Activated T-cell treated with anti-CD3 and anti-CD28 coated beads, Interleukin-2, amount 50 U/mL, for 48 hours (primary cell): ENCODE results near the gene DNAJC17.

Experiments used
- DNase-seq, 2 experiments: peaks; one replicate each; pipeline ENCODE4 v3.0.0-alpha.2; 2020

DNAJC17 gene

GRCh38 chr15:40807028-40807887 lies at the start of gene DNAJC17, which contains the start of gene ZFYVE19:
Gene DNAJC17, minus strand, starts transcription at chr15:40807473. Its CDS starts 27 bp downstream, at chr15:40807446.
Gene ZFYVE19, plus strand, starts transcription at chr15:40807089. Its CDS starts 501 bp downstream, at chr15:40807590.
- peak; percentile 96 for DNase-seq

DNA sequence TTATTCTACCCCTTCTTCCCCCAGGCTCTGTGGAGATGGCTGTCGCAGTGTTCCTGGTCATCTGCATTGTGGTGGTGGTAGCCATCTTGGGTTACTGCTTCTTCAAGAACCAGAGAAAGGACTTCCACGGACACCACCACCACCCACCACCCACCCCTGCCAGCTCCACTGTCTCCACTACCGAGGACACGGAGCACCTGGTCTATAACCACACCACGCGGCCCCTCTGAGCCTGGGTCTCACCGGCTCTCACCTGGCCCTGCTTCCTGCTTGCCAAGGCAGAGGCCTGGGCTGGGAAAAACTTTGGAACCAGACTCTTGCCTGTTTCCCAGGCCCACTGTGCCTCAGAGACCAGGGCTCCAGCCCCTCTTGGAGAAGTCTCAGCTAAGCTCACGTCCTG lies 49.5 kb upstream of the DNAJC17 start:
- no peak for DNase-seq

DNA sequence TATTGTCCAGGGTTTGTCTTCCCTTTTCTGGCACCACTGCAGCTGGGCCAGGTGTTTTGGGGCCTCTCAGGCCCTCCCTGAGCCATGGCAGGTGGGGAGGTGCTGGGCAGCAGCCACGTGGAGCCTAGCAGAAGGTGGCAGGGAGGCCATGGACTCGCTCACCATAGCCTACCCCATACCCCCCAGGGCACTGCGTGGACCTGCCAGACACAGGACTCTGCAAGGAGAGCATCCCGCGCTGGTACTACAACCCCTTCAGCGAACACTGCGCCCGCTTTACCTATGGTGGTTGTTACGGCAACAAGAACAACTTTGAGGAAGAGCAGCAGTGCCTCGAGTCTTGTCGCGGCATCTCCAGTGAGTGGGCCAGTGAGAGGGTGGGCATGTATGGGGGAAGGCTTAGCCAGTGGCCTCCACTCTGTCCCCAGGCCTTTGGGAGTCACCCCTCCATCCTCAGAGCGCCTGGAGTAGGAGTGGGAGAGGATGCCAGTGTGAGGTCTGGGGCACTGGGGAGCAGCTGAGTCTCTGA lies 48.5 kb upstream of the DNAJC17 start:
- no peak for DNase-seq

DNA sequence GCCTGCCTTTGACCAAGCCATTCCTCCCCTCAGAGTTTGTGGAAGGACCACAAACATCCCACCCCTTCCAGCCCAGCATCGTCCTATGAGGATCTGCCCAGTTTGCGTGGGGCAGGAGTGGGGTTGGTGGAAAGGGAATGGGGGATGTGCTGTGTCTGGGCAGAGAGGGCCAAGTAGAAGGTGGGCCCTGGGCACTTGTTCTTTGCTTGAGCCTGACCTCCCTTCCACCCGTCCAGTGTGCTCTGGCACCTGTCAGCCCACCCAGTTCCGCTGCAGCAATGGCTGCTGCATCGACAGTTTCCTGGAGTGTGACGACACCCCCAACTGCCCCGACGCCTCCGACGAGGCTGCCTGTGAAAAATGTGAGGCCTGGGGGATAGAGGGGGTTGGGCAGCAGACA lies 46.9 kb upstream of the DNAJC17 start:
- no peak for DNase-seq

DNA sequence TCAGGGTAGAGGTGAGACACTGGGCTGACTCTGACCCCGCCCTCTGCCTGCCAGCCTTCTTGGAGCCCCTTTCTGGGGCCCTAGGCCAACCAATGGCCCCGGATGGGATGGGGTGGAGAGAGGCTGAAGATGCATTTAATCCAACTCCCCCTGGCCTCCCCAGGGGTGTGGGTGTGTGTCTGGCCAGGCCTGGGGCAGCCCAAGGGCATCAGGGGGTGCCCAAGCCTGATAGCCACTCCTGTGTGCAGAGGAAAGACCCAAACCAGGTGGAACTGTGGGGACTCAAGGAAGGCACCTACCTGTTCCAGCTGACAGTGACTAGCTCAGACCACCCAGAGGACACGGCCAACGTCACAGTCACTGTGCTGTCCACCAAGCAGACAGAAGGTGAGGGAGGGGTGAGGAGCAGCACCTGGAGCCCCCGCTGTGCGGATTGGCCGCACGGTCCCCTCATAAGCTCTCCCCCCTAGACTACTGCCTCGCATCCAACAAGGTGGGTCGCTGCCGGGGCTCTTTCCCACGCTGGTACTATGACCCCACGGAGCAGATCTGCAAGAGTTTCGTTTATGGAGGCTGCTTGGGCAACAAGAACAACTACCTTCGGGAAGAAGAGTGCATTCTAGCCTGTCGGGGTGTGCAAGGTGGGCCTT lies 46.1 kb upstream of the DNAJC17 start:
- DNase-seq = no peak

DNA sequence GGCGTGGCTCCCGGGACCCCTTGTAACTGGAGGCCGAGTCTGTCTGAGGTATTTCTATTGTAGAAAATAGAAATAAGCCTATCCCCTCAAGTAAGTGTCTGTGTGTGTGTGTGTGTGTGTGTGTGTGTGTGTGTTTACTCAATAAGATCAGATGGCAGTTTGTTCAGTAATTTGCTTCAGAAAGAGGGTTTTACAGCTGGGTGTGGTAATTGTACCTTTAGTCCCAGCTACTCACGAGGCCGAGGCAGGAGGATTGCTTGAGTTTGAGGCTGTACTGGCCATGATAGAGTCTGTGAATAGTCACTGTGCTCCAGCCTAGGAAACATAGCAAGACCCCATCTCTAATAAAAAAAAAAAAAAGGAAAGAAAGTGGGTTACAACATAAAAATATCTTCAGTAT lies 45.3 kb upstream of the DNAJC17 start:
- DNase-seq = no peak

- no peak for DNase-seq
Observed at GRCh38 chr15:40850576-40851112, 43.4 kb upstream of the DNAJC17 start.

DNA sequence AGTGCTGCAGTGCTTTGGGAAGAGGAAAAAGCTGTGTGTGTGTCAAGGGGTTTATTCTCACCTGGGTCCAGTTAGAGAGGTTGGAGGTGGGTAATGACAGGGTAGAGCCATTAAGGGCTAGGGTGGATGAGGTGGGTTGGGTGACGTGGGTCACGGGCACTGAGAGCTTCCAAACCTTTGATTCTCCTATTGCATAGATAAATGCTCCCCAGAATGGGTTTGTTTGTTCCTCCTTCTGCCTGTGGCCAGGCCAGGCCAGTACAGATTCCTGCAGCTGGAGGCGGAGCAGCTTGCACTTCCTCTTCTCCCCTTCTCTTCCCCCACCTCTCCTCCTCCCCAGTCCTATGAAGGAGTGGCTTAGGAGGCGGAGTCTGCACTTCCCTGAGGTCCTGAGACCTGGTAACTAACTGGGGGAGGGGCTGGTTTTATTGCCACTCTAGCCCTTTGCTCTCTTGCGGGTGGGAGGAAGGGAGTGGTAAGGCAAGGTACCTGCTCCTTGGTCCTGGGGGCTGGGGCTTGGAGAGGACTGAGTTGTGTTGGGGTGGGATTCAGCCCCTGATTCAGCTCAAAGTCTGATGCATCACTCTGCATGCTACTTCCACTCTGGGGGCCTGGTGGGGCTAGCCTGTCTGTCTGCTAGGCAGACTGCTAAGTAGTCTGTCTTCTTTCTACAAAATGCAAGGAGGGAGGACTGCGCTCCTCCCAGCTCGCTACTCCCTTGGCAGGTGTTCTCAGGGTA lies 40.1 kb upstream of the DNAJC17 start:
- no peak for DNase-seq

DNA sequence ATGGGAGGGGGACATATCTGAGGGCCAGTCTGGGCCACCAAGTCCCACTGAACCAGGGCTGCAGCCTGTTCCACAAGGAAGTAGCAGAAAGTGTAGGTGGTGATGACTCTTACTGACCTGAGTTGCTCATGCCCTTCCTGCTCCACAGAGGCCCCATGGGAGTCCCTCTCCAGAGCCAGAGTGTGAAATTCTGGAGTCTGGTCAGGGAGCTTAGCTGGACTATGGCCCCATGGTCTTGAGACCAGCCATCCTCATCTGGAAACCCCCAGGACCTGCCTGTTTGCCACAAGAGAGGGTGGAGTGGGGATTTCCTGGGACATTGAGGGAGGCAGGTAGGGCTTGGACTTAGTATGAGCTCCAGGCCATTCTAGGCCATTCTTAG lies 39.6 kb upstream of the DNAJC17 start:
- DNase-seq = no peak

DNA sequence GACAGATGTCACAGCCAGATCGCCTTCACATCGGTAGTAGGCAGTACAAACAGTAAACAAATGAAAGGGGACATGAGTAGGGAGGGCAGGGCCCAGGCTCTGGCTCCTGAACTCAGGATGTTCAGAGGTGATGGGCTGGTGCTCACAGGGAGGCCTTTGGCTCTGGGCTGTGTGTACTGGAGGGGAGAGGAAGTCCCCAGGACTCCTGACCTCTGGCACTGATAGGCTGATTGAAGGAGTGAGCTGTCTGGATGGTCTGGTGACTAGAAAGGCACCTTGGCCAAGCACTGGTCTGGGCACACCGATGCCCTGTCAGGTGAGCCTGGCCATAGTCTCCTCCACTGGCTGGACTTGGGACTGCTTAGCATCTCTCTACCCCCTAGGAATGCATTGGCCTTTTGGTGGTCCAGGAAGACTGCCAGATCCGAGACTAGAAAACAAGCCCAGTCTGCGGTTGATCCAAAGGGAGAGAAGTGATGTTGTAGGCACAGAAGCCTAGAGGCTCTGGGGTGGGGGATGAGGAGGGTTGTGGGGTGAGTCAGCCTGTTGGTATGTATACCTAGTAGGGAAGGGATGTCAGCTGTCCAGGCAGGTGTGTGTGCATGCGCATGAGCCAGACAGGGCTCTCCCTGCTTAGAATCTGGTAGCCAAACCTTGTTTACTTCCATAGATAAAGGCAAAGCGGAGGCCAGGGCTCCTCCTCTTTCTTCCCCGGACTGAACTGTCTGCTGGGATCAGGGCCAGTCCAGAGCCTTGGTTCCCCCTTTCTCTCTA lies 38.4 kb upstream of the DNAJC17 start:
- DNase-seq = no peak

GRCh38 chr15:40845036-40845435 lies 37.8 kb upstream of the DNAJC17 start:
- DNase-seq = no peak

DNA sequence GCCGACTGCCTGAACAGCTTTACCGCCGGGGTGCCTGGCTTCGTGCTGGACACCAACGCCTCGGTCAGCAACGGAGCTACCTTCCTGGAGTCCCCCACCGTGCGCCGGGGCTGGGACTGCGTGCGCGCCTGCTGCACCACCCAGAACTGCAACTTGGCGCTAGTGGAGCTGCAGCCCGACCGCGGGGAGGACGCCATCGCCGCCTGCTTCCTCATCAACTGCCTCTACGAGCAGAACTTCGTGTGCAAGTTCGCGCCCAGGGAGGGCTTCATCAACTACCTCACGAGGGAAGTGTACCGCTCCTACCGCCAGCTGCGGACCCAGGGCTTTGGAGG lies 37.4 kb upstream of the DNAJC17 start:
- peak; percentile 56 to 67 for DNase-seq

GRCh38 chr15:40843885-40844695 lies 36.8 kb upstream of the DNAJC17 start, which contains the start of gene SPINT1:
Gene SPINT1, plus strand, starts transcription at chr15:40844048. Its CDS starts 507 bp downstream, at chr15:40844555.
- peak; percentile 83 to 86 for DNase-seq

DNA sequence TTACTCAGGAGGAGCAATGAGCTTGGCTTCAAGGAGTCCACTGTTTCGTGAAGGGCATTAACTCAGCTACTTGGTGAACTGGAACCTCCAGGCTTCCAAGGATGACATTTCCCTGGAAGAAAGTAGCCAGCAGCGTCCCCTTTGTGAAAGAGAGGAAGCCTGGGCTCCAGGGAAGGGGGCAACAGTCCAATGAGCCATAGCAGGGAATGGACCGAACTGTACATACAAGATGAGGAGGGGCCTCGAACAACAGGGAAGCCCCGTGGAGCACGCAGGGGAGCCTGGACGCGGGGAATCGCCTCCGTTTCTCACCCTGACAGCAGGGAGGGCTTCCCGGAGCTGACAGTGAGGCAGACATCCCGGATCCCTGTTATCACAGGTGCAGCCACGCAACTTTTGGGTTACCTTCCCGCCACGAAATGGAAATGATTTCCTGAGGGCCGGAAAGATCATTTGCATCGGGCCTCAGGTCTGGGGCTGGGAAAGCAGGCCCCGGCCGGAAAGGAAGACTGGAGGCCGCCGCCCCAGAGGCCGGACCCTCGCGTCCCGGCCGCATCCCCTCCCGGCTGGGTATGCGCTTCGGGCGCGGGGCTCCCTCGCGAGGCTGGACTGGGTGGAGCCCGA lies 36.1 kb upstream of the DNAJC17 start:
- DNase-seq = peak in 1 of 2 experiments; percentile 27

DNA sequence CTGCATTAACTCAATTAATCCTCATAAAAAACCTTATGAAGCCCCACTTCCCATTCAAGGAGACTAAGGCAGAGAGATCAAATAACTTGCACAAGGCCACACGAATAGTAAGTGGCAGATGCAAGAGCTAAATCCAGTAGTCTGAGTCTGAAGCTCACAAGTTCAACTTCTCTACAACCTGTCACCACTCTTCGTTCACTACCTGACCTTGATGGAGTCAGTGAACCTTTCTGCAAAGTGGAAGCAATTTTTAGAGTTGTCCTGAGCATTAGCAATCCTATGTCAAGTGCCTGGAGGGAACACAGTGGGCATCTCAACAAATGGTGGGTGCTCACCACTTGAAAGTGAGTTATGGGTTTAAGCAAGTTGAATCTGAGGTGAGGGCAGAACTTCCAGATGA lies 34.5 kb upstream of the DNAJC17 start:
- no peak for DNase-seq

DNA sequence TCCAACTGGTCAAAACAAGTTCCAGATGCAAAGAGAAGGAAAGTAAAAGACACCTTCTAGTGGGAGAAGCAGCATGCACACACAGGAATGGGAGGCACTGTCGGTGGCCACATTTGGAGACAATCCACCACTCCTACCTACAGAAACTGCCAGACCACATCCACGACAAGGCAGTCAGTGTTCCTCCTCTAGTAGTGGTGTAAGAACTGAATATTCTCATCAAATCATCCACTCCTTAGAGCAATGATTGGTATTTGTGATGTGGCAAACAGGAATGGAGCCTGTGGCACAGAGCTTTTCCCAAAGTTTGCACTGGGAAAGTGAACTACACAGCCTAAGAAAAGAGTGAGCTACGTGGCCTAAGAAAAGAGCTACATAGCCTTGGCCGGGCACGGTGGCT lies 31.5 kb upstream of the DNAJC17 start:
- DNase-seq = no peak

DNA sequence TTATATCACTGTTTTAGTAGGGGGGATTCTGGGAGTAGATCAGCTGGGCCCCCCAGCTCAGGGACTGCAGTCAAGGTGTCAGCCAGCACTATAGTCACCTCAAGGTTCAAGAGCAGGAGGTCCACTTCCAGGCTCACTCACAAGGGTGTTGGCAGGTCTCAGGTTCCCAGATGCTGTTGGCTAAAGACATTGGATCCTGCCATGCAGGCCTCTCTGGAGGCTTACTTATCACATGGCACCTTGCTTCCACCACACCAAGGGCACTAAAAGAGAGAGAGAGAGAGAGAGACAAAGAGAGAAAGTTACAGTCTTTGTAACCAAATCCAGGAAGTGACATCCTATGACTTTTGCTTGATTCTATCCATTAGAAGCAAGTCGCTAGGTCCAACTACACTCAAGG lies 28.7 kb upstream of the DNAJC17 start:
- DNase-seq = no peak

- no peak for DNase-seq
Observed at GRCh38 chr15:40832903-40833302, 25.6 kb upstream of the DNAJC17 start.

GRCh38 chr15:40831861-40832260 lies 24.6 kb upstream of the DNAJC17 start:
- no peak for DNase-seq

GRCh38 chr15:40830884-40831283 lies 23.6 kb upstream of the DNAJC17 start:
- DNase-seq = no peak

DNA sequence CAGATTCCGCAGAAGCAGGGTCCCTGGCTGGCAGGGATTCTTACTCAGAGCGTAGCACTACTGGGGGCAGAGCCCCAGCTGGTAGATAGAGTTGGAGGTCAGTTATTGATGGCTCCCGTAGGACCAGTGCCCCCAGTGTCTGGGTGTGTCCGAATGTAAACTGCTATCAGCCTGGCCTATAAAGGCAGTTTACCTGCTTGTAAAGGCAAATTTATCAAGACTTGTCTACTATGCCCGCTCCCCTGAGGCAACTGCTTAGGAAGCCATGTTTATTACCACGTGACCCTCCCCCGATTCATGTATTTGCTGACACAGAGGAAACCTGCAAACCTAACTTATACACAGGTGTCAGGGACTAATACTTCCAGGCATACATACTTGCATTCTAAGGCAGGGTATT lies 21.8 kb upstream of the DNAJC17 start:
- no peak for DNase-seq
